Measurements from ENCODE around the gene CTNNA2.

DNA sequence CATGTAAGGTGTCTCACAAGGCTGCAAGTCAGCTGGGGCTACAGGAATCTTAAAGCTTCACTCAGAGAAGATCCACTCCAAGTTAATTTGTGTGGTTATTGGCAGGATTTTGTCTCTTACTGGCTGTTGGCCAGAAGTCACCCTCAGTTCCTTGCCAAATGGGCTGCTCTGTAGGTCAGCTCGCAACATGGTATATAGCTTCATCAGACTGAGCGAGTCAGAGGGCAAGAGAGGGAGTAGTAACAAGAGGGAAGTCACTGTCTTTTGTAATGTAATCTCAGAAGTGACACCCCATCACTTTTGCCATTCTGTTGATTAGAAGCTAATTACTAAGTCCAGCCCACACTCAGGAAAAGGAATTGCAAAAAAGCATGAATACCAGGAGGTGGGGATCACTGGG is 672.2 kb downstream of the CTNNA2 start:
- no peak for TF ChIP-seq NR3C1 (IDR thresholded peaks at IDR 0.05)
- no peak for TF ChIP-seq MYC (IDR thresholded peaks at IDR 0.05; ENCODE audit: borderline replicate concordance, low read length)
- TF ChIP-seq, protein P1, sequence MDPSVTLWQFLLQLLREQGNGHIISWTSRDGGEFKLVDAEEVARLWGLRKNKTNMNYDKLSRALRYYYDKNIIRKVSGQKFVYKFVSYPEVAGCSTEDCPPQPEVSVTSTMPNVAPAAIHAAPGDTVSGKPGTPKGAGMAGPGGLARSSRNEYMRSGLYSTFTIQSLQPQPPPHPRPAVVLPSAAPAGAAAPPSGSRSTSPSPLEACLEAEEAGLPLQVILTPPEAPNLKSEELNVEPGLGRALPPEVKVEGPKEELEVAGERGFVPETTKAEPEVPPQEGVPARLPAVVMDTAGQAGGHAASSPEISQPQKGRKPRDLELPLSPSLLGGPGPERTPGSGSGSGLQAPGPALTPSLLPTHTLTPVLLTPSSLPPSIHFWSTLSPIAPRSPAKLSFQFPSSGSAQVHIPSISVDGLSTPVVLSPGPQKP (IDR thresholded peaks at IDR 0.05; ENCODE audit: low read depth, low read length), result no peak
- no peak for TF ChIP-seq ESRRA (IDR thresholded peaks at IDR 0.05; ENCODE audit: borderline replicate concordance, low read length)

Measured in A549 (cell line).